ENCODE results near the gene CACNA1C.

The CACNA1C gene

DNA sequence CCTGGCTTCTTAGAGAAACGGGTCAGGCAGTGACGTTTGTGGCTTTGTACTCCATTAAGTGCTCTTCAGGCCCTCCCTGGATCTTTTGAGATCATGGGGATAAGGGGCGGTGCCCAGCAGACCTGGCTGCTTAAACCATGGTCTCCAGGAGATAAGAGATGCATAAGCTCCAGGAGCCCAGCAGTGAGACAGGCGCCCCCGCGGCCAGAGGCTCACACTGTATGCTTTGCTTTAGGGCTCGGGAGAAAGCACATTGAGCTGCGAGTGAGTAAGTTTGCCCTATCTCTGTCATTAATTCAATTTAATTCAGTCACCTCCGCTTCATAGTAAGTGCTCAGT is 359.5 kb downstream of the CACNA1C start:
- DNase-seq (ENCODE audit: insufficient read length, low spot score) (no peak), FAIRE-seq (no peak)
- TF ChIP-seq POLR2AphosphoS5 (IDR thresholded peaks at IDR 0.05; ENCODE audit: low read depth, low read length) (no peak), POU2F2 (IDR thresholded peaks at IDR 0.05; ENCODE audit: low read depth, low read length) (no peak), TAF1 (IDR thresholded peaks at IDR 0.05; ENCODE audit: low read depth, low read length) (no peak), POLR2A (IDR thresholded peaks at IDR 0.05; ENCODE audit: low read depth, low read length) (no peak), SPI1 (IDR thresholded peaks at IDR 0.05; ENCODE audit: low read depth, low read length) (no peak), PAX5 (IDR thresholded peaks at IDR 0.05; ENCODE audit: insufficient read depth, low read length, severe bottlenecking) (no peak)

GRCh38 chr12:2413301-2413700 is 360.5 kb downstream of the CACNA1C start:
- FAIRE-seq (no peak), DNase-seq (ENCODE audit: insufficient read length, low spot score) (no peak)
- no peak for TF ChIP-seq POLR2A (IDR thresholded peaks at IDR 0.05; ENCODE audit: low read depth, low read length)
- no peak for TF ChIP-seq POLR2AphosphoS5 (IDR thresholded peaks at IDR 0.05; ENCODE audit: low read depth, low read length)
- no peak for TF ChIP-seq PAX5 (IDR thresholded peaks at IDR 0.05; ENCODE audit: insufficient read depth, low read length, severe bottlenecking)
- TF ChIP-seq SPI1 (IDR thresholded peaks at IDR 0.05; ENCODE audit: low read depth, low read length), result no peak
- TF ChIP-seq TAF1 (IDR thresholded peaks at IDR 0.05; ENCODE audit: low read depth, low read length), result no peak
- TF ChIP-seq POU2F2 (IDR thresholded peaks at IDR 0.05; ENCODE audit: low read depth, low read length), result no peak

DNA sequence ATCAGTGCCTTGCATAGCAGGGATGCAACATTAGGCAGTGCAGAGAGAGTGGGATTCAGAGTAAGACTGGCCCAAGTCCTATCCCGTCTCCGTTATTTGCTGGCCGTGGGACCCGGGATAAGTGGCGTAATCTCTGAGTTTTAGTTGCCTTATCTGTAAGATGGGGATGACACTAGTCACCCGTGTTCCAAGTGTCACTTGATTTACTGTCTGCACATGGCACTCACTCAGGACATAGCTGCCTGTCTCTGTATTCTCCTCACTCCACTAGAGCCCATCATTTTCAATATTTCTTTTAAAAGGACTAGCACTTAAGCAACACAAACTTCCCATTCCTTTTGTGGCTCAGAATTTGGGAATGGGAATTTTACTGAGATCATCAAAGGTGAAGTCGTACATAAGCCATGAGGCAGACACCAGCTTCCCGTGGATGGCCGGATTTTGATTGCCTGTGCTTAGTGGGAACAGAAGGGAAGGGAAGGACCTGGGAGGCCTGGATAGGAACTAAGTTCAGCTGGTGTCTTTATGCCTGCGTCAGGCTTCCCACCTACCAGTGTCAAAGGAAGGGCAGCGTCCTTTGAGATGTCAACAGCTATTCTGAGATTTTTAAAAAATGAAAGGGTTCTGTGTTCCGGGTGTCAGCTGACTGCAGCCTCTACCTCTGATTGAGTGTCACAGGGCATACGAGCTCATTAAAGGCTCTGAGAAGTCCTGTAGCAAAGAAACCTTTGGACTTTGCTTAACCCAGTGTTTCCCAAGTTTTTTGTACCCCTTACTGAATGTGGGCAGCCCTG is 361.4 kb downstream of the CACNA1C start:
- TF ChIP-seq SPI1 (IDR thresholded peaks at IDR 0.05; ENCODE audit: low read depth, low read length) (no peak), PAX5 (IDR thresholded peaks at IDR 0.05; ENCODE audit: insufficient read depth, low read length, severe bottlenecking) (no peak), TAF1 (IDR thresholded peaks at IDR 0.05; ENCODE audit: low read depth, low read length) (no peak), POLR2A (IDR thresholded peaks at IDR 0.05; ENCODE audit: low read depth, low read length) (no peak)
- no peak for FAIRE-seq
- DNase-seq (ENCODE audit: insufficient read length, low spot score), result no peak

DNA sequence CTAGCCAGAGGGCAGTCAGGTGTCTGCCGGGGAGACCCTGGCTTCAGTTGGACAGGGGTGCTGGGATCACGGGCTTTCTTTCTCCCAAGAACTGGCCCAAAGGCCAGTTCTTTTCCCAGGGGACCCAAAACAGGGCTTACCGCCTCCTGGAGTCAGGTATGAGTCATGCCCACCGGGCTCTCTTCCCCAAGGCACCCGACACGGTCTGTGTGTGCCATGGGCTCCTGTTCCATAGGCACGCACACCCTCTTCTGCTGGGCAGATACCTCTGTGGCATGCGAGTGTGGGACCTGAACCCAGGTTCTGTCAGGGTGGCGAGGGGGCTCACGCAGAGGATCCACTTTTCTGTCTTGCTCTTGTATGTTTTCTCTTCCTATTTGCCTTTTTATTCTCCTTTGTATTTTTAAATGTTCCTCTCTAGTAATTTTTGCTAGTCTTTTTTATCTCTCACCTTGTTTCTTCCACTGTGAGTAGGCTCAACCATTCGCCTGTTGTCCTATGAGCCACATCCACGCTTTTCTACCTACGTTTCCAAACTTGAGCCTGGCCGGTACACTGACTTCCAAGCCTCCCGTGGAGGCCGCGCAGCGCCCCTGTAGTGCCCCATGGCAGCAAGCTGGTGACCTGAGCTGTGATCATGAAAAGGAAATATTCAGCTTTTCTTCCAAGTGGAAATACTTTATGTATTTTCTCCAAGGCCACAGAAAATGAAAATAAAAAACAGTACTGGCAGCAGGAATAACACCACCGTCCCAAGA is 362.2 kb downstream of the CACNA1C start:
- FAIRE-seq, result no peak
- TF ChIP-seq POLR2AphosphoS5 (IDR thresholded peaks at IDR 0.05; ENCODE audit: low read depth, low read length) (no peak), SPI1 (IDR thresholded peaks at IDR 0.05; ENCODE audit: low read depth, low read length) (no peak), PAX5 (IDR thresholded peaks at IDR 0.05; ENCODE audit: insufficient read depth, low read length, severe bottlenecking) (no peak), POLR2A (IDR thresholded peaks at IDR 0.05; ENCODE audit: low read depth, low read length) (no peak), TAF1 (IDR thresholded peaks at IDR 0.05; ENCODE audit: low read depth, low read length) (no peak), POU2F2 (IDR thresholded peaks at IDR 0.05; ENCODE audit: low read depth, low read length) (no peak)
- no peak for DNase-seq (ENCODE audit: insufficient read length, low spot score)

GRCh38 chr12:2415568-2415944 is 362.8 kb downstream of the CACNA1C start:
- DNase-seq (ENCODE audit: insufficient read length, low spot score) (no peak), FAIRE-seq (no peak)
- TF ChIP-seq PAX5 (IDR thresholded peaks at IDR 0.05; ENCODE audit: insufficient read depth, low read length, severe bottlenecking) (no peak), SPI1 (IDR thresholded peaks at IDR 0.05; ENCODE audit: low read depth, low read length) (no peak)

GRCh38 chr12:2416158-2416557 is 363.4 kb downstream of the CACNA1C start:
- TF ChIP-seq POU2F2 (IDR thresholded peaks at IDR 0.05; ENCODE audit: low read depth, low read length) (no peak), POLR2AphosphoS5 (IDR thresholded peaks at IDR 0.05; ENCODE audit: low read depth, low read length) (no peak), POLR2A (IDR thresholded peaks at IDR 0.05; ENCODE audit: low read depth, low read length) (no peak), PAX5 (IDR thresholded peaks at IDR 0.05; ENCODE audit: insufficient read depth, low read length, severe bottlenecking) (no peak), TAF1 (IDR thresholded peaks at IDR 0.05; ENCODE audit: low read depth, low read length) (no peak), SPI1 (IDR thresholded peaks at IDR 0.05; ENCODE audit: low read depth, low read length) (no peak)
- DNase-seq (ENCODE audit: insufficient read length, low spot score) (no peak), FAIRE-seq (no peak)

DNA sequence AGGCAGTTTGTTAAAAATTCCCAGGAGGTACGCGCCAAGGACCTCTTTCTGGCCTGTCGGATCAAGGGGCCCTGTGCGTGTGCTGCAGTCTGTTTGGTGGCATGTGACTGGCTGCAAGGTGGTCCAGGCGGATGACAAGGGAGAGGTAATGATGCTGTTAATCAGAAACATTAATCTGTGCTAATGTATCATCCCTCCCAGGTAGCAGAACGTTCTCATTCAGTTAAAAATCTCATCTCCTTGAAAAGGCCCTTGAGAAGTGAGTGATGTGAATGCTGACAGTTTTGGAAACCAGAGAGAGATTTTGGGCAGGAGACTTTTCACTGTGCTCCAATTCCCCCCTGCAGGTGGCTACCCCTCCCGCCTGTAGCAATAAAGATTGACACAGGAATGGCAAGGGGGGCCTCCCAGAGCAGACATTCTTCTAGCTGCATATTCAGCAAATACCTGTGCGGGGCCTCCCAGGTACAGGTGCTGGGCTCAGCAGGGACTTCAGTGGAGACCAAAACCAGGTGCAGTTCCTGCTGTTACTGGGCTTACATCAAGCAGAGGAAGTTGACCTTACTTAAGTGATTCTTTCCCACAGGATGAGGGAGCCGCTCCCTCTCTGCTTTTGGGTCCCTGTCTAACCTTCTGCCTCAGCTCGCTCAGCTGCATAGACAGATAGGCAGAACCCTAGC is 364.8 kb downstream of the CACNA1C start:
- TF ChIP-seq POLR2A (IDR thresholded peaks at IDR 0.05; ENCODE audit: low read depth, low read length), result no peak
- TF ChIP-seq PAX5 (IDR thresholded peaks at IDR 0.05; ENCODE audit: insufficient read depth, low read length, severe bottlenecking), result no peak
- TF ChIP-seq SPI1 (IDR thresholded peaks at IDR 0.05; ENCODE audit: low read depth, low read length), result no peak
- no peak for TF ChIP-seq POU2F2 (IDR thresholded peaks at IDR 0.05; ENCODE audit: low read depth, low read length)
- no peak for TF ChIP-seq POLR2AphosphoS5 (IDR thresholded peaks at IDR 0.05; ENCODE audit: low read depth, low read length)
- no peak for TF ChIP-seq TAF1 (IDR thresholded peaks at IDR 0.05; ENCODE audit: low read depth, low read length)
- FAIRE-seq (no peak), DNase-seq (ENCODE audit: insufficient read length, low spot score) (no peak)

DNA sequence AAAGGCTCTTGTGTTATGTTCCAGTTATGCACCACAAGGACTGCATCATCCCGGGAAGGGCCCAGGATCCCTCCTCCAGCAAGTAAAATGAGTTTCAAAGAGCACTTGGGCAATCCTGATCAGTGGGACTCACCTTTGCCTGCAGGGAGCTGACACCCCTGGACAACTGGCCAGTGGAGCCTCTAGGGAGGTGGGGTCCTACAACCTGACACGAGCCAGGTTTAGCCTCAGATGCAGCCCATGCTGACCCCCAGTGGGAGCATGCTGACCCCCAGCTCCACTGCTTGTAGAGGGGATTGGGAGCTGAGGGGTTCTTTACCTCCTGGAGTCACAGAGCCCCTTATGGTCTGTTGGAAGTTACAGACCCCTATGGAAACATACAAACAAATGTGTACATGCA is 365.8 kb downstream of the CACNA1C start:
- TF ChIP-seq POU2F2 (IDR thresholded peaks at IDR 0.05; ENCODE audit: low read depth, low read length) (no peak), TAF1 (IDR thresholded peaks at IDR 0.05; ENCODE audit: low read depth, low read length) (no peak), POLR2A (IDR thresholded peaks at IDR 0.05; ENCODE audit: low read depth, low read length) (no peak), POLR2AphosphoS5 (IDR thresholded peaks at IDR 0.05; ENCODE audit: low read depth, low read length) (no peak), SPI1 (IDR thresholded peaks at IDR 0.05; ENCODE audit: low read depth, low read length) (no peak), PAX5 (IDR thresholded peaks at IDR 0.05; ENCODE audit: insufficient read depth, low read length, severe bottlenecking) (no peak)
- FAIRE-seq, result no peak
- DNase-seq (ENCODE audit: insufficient read length, low spot score), result no peak

DNA sequence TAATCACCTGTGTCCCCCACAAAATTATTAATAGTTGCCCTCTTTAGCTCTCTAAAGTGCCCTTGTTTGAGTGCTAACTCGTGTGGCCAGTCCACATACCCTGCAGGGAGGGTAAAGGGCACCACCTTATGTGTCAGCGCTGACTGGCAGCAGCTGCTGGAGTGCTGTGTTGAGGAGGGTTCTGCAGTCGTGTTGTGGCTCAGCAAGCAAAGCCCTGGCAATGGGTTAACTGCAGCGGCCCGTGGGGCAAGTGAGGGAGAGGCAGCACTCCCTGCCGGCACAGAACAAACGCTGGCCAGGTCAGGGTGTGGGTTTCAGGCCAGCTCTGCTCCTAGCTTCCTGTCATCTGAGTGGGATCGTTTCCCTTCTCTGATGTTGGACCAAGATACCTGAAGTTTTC is 369.8 kb downstream of the CACNA1C start:
- DNase-seq (ENCODE audit: insufficient read length, low spot score), result no peak
- TF ChIP-seq TAF1 (IDR thresholded peaks at IDR 0.05; ENCODE audit: low read depth, low read length), result no peak
- no peak for TF ChIP-seq PAX5 (IDR thresholded peaks at IDR 0.05; ENCODE audit: insufficient read depth, low read length, severe bottlenecking)
- TF ChIP-seq POLR2A (IDR thresholded peaks at IDR 0.05; ENCODE audit: low read depth, low read length), result no peak
- no peak for TF ChIP-seq POLR2AphosphoS5 (IDR thresholded peaks at IDR 0.05; ENCODE audit: low read depth, low read length)
- TF ChIP-seq SPI1 (IDR thresholded peaks at IDR 0.05; ENCODE audit: low read depth, low read length), result no peak
- TF ChIP-seq POU2F2 (IDR thresholded peaks at IDR 0.05; ENCODE audit: low read depth, low read length), result no peak
- no peak for FAIRE-seq

All from GM12891 (cell line).